CD14-positive monocyte (primary cell): ENCODE results near the gene TRABD. TPM values are rescaled to one million over a fixed set of nuclear protein-coding genes. Genes with fewer than 3 reads are reported as not detected.
A peak's percentile ranks its signal among the peaks of the same experiment; 100 is the strongest.

Experiments
- DNase-seq, 3 donors: peaks; one replicate each; pipeline ENCODE4 v3.0.0-alpha.2; 2011 to 2022
- H2AFZ ChIP-seq: 2 replicates; pipeline ENCODE4 v1.6.0; 2012; ENCODE audit warnings: mild to moderate bottlenecking, low read depth, low read length, inconsistent platforms; ENCODE audit not compliant: insufficient read depth, poor library complexity, severe bottlenecking
- H3K27ac ChIP-seq, 2 donors: 1 replicate in 1 of 2; 2 replicates in 1 of 2; pipeline ENCODE4 v1.5.1; 2012 to 2013; ENCODE audit warnings: low read length in 2 of 2, control low read depth in 1 of 2, inconsistent platforms in 1 of 2, low read depth in 1 of 2, mild to moderate bottlenecking in 1 of 2
- H3K27me3 ChIP-seq, 2 donors: one replicate each; pipeline versions ENCODE4 v1.6.0 to v1.6.1; 2011 to 2013; ENCODE audit warnings: low read length in 2 of 2; ENCODE audit not compliant: control insufficient read depth in 2 of 2, insufficient read depth in 2 of 2
- H3K36me3 ChIP-seq, 2 donors: replicated peaks in 1 of 2; 1 replicate in 1 of 2; 2 replicates in 1 of 2; pipeline versions ENCODE4 v1.5.1 to v1.6.1; 2012 to 2013; ENCODE audit warnings: low read length in 2 of 2, control low read depth in 1 of 2, inconsistent platforms in 1 of 2, mild to moderate bottlenecking in 1 of 2; ENCODE audit not compliant: insufficient read depth in 2 of 2, control insufficient read depth in 1 of 2
- H3K4me1 ChIP-seq, 2 donors: 1 replicate in 1 of 2; 2 replicates in 1 of 2; pipeline versions ENCODE4 v1.5.1 to v1.6.1; 2012 to 2013; ENCODE audit warnings: low read length in 2 of 2, control low read depth in 1 of 2, inconsistent platforms in 1 of 2, mild to moderate bottlenecking in 1 of 2, moderate library complexity in 1 of 2; ENCODE audit not compliant: insufficient read depth in 2 of 2, control insufficient read depth in 1 of 2
- H3K4me2 ChIP-seq: replicated peaks from 2 replicates; pipeline ENCODE3; 2012; ENCODE audit warnings: low read length, moderate library complexity, mild to moderate bottlenecking; ENCODE audit not compliant: poor library complexity, severe bottlenecking; ENCODE audit errors: extremely low read depth
- H3K4me3 ChIP-seq, 3 experiments: fragments of 200-600 bp in 1 of 3; sonication (generic) in 1 of 3; replicated peaks in 1 of 3; 1 replicate in 2 of 3; 2 replicates in 1 of 3; pipeline ENCODE4 v1.5.1; 2011 to 2013; ENCODE audit warnings: low read length in 3 of 3, mild to moderate bottlenecking in 3 of 3, control low read depth in 2 of 3, low read depth in 2 of 3, inconsistent platforms in 1 of 3, moderate library complexity in 1 of 3
- H3K79me2 ChIP-seq: 2 replicates; pipeline ENCODE4 v1.6.0; 2012; ENCODE audit warnings: mild to moderate bottlenecking, control low read depth, inconsistent platforms, low read length, moderate library complexity; ENCODE audit not compliant: insufficient read depth
- H3K9ac ChIP-seq: 2 replicates; pipeline ENCODE4 v1.6.0; 2017; ENCODE audit warnings: low read length, mild to moderate bottlenecking; ENCODE audit not compliant: insufficient read depth, poor library complexity, severe bottlenecking
- H3K9me3 ChIP-seq, 2 donors: replicated peaks in 1 of 2; 1 replicate in 1 of 2; 2 replicates in 1 of 2; pipeline versions ENCODE4 v1.5.1 to v1.6.1; 2012 to 2013; ENCODE audit warnings: low read length in 2 of 2, control low read depth in 1 of 2; ENCODE audit not compliant: control insufficient read depth in 1 of 2, insufficient read depth in 1 of 2
- H4K20me1 ChIP-seq: 2 replicates; pipeline ENCODE4 v1.6.0; 2012; ENCODE audit warnings: mild to moderate bottlenecking, low read length, control low read depth, moderate library complexity; ENCODE audit not compliant: insufficient read depth
- H3K27ac Mint-ChIP-seq, 7 donors: one replicate each; pipeline ENCODE4 v1.8.0; 2020; ENCODE audit warnings: mild to moderate bottlenecking in 7 of 7, mixed read lengths in 7 of 7, moderate library complexity in 6 of 7, inconsistent platforms in 2 of 7
- H3K27me3 Mint-ChIP-seq, 3 donors: one replicate each; pipeline ENCODE4 v1.8.0; 2021 to 2022; ENCODE audit warnings: low read depth in 3 of 3, mild to moderate bottlenecking in 3 of 3, mixed read lengths in 3 of 3, moderate library complexity in 3 of 3, inconsistent platforms in 1 of 3
- H3K36me3 Mint-ChIP-seq, 2 donors: one replicate each; pipeline ENCODE4 v1.8.0; 2020; ENCODE audit warnings: mixed read lengths in 2 of 2, inconsistent platforms in 1 of 2, mild to moderate bottlenecking in 1 of 2
- H3K4me1 Mint-ChIP-seq: one replicate; pipeline ENCODE4 v1.8.0; 2020; ENCODE audit warnings: mild to moderate bottlenecking, mixed read lengths
- H3K4me3 Mint-ChIP-seq, 2 donors: one replicate each; pipeline ENCODE4 v1.8.0; 2020; ENCODE audit warnings: mild to moderate bottlenecking in 2 of 2, mixed read lengths in 2 of 2, moderate library complexity in 1 of 2
- H3K9me3 Mint-ChIP-seq, 7 donors: one replicate each; pipeline ENCODE4 v1.8.0; 2020 to 2022; ENCODE audit warnings: mixed read lengths in 7 of 7, mild to moderate bottlenecking in 6 of 7, moderate library complexity in 6 of 7, inconsistent platforms in 2 of 7
- WGBS: methylation state at CpG from one replicate; pipeline ENCODE4 v1.1.5; 2013; ENCODE audit warnings: missing lambda C conversion rate; ENCODE audit not compliant: insufficient coverage; 5-methylcytosine and 5-hydroxymethylcytosine counted together
- intact Hi-C, 2 donors: fragments of 100-400 bp; cut with micrococcal nuclease; formaldehyde crosslinking; loops; one replicate each; pipeline versions ENCODE4 v1.15.0 to v1.15.1; 2023
- polyA plus RNA-seq, 3 donors: library from polyadenylated mRNA; depleted of rRNA in 1 of 3; unstranded in 2 of 3; stranded (reverse) in 1 of 3; fragments of 300-500 nt in 2 of 3; fragments of >200 nt in 1 of 3; fragmentation: Illumina TruSeq in 2 of 3; gene quantifications; 1 replicate in 2 of 3; 2 replicates in 1 of 3; pipeline ENCODE4 v1.2.3, GENCODE V29; 2012 to 2021
- TF ChIP-seq, protein P1 (sequence below): fragments of 200-600 bp; IDR thresholded peaks from one replicate; pipeline ENCODE4 v1.8.0; 2022; ENCODE audit warnings: antibody characterized with exemption, mild to moderate bottlenecking

Gene TRABD
- polyA plus RNA-seq, 3 donors, result 34.5 to 240 (median 39.3) TPM

DNA sequence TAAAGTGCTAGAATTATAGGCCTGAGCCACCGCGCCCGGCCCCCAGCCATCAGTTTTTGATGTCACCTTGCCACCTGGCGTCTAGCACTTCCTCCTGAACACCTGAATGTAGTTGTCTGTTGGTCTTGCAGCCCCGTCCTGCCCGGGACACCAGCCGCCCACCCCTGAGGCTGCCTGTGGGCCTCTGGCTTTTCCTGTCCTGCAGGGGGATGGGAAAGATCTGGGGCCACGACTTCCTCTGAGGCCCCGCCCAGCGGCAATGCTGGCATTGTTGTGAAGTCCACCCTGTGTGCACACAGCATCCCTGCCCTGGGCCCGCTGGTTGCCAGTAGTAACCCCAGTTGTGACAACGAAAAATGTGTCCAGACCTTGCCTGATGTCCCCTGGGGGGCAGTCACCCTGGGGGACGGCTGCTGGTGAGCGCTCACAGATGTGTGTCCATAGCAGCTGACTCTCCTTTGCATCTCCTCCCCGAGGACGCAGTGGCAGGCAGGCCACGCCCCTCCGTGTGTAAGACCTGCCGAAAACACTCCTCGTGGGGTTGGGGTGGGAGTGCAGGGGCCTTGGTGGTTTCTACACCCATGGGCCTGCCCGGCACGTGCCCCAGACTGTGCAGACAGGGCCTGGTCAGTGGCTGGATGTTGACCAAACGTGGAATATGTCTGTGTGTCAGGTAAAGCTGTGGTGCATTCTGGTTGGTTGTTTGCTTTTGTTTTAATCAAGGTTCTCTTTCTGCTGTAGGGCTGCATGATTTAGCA lies 21.8 kb downstream of the TRABD start:
- Histone ChIP-seq H3K27me3 (no peaks in the 10 kb centered on the region), H3K4me3 (no peak overlapping the region), H3K9me3 (no peaks in the 10 kb centered on the region), H3K4me1 (peaks cover 46 to 57% of the 10 kb centered on the region in 2 donors), H3K4me2 (no peak overlapping the region), H2AFZ (no peak overlapping the region), H3K79me2 (peaks cover 74% of the 10 kb centered on the region), H4K20me1 (peaks cover 80% of the 10 kb centered on the region), H3K36me3 (peaks cover 48 to 60% of the 10 kb centered on the region in 2 donors), H3K27ac (peak overlapping the region; percentile 9 to 50), H3K9ac (no peak overlapping the region)
- peak overlapping the region; percentile 34 to 60 for H3K4me3 Mint-ChIP-seq
- peaks cover 0 to 3% (median 0%) of the 10 kb centered on the region in 7 donors for H3K9me3 Mint-ChIP-seq
- TF ChIP-seq, protein P1, sequence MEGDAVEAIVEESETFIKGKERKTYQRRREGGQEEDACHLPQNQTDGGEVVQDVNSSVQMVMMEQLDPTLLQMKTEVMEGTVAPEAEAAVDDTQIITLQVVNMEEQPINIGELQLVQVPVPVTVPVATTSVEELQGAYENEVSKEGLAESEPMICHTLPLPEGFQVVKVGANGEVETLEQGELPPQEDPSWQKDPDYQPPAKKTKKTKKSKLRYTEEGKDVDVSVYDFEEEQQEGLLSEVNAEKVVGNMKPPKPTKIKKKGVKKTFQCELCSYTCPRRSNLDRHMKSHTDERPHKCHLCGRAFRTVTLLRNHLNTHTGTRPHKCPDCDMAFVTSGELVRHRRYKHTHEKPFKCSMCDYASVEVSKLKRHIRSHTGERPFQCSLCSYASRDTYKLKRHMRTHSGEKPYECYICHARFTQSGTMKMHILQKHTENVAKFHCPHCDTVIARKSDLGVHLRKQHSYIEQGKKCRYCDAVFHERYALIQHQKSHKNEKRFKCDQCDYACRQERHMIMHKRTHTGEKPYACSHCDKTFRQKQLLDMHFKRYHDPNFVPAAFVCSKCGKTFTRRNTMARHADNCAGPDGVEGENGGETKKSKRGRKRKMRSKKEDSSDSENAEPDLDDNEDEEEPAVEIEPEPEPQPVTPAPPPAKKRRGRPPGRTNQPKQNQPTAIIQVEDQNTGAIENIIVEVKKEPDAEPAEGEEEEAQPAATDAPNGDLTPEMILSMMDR, result no peak
- peaks cover 49% of the 10 kb centered on the region for H3K4me1 Mint-ChIP-seq
- peak in 1 of 3 donors; percentile 39 for DNase-seq
- peak overlapping the region in 6 of 7 donors; percentile 23 to 92 (median 78) for H3K27ac Mint-ChIP-seq
- intact Hi-C loops, result loop anchor here in 1 of 2 donors (5.0 to 10.0 kb wide), 2 partner anchors 35 to 283 kb away; partner anchors contain the start of gene PANX2
- H3K36me3 Mint-ChIP-seq, result peaks cover 62 to 71% of the 10 kb centered on the region in 2 donors
- H3K27me3 Mint-ChIP-seq, result no peaks in the 10 kb centered on the region
- WGBS, result 53% methylated on average over 16 of the region's 23 CpGs

DNA sequence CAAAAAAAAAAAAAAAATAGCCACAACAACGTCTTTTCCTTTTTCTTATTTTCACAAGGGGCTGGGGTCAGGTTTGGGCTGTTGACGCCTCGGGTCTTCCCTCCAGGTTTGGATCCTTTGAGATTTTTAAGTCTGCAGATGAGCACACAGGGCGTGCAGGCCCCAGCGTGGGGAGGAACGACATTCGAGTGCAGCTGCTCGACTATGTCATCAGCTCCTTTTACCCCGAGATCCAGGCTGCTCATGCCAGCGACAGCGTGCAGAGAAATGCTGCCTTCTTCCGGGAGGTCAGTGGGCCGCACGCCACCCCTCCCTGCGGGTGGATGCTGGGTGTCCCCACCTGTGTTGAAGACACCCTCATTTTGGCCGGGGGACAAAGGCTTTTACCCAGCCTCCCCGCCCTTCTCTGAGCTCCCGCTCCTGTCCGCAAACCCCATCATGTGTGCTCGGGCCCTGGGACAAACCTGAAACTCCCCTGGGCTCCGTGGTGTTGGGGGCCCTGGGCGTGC lies 22.8 kb downstream of the TRABD start:
- WGBS, result 96% methylated on average over 21 of the region's 22 CpGs
- intact Hi-C loops, result loop anchor here in 1 of 2 donors (5.0 to 10.0 kb wide), 2 partner anchors 36 to 284 kb away; partner anchors contain the start of gene PANX2
- no peak overlapping the region for H2AFZ ChIP-seq
- H3K79me2 ChIP-seq, result peaks cover 74% of the 10 kb centered on the region
- Mint-ChIP-seq H3K36me3 (peaks cover 65 to 73% of the 10 kb centered on the region in 2 donors), H3K4me1 (peaks cover 42% of the 10 kb centered on the region), H3K27me3 (no peaks in the 10 kb centered on the region), H3K9me3 (no peaks in the 10 kb centered on the region), H3K4me3 (no peak overlapping the region), H3K27ac (peak overlapping the region in 3 of 7 donors; percentile 46 to 79 (median 53))
- peaks cover 83% of the 10 kb centered on the region for H4K20me1 ChIP-seq
- TF ChIP-seq, protein P1, result no peak
- H3K4me2 ChIP-seq, result no peak overlapping the region
- H3K9me3 ChIP-seq, result no peaks in the 10 kb centered on the region
- no peak for DNase-seq
- no peak overlapping the region for H3K27ac ChIP-seq
- H3K4me1 ChIP-seq, result peaks cover 40 to 48% of the 10 kb centered on the region in 2 donors
- H3K4me3 ChIP-seq, result no peak overlapping the region
- H3K36me3 ChIP-seq, result peaks cover 57 to 69% of the 10 kb centered on the region in 2 donors
- H3K27me3 ChIP-seq, result no peaks in the 10 kb centered on the region
- H3K9ac ChIP-seq, result no peak overlapping the region
